Measurements from ENCODE around the gene ABHD10.

GRCh38 chr3:112004669-112005068 lies 25.8 kb downstream of the ABHD10 start:
- TF ChIP-seq CTCF (IDR thresholded peaks at IDR 0.05; ENCODE audit: poor library complexity), result no peak
- no peak for TF ChIP-seq EZH2 (IDR thresholded peaks at IDR 0.05; ENCODE audit: borderline replicate concordance)

Measured in hepatocyte (in vitro differentiated cells).